OCI-LY3 (cell line): ENCODE results near the gene PRCP.
A peak's percentile ranks its signal among the peaks of the same experiment; 100 is the strongest.

Source experiments
- H2AFZ ChIP-seq: fragments of 200-600, 300-600 bp; shearing (Covaris generic); 2 replicates; pipeline ENCODE4 v1.6.0; 2014; ENCODE audit warnings: antibody characterized with exemption, low read depth, low read length
- H3K27ac ChIP-seq: fragments of 200-600, 300-600 bp; sonication (generic); 2 replicates; pipeline ENCODE4 v1.5.1; 2014; ENCODE audit warnings: mild to moderate bottlenecking, low read length, moderate library complexity, mixed read lengths
- H3K27me3 ChIP-seq: fragments of 200-600, 300-600 bp; sonication (generic); 2 replicates; pipeline ENCODE4 v1.6.1; 2014; ENCODE audit warnings: low read depth, low read length, mixed read lengths
- H3K36me3 ChIP-seq: fragments of 200-600, 300-600 bp; sonication (generic); replicated peaks from 2 replicates; pipeline ENCODE3; 2014; ENCODE audit warnings: low read depth, low read length, mixed read lengths
- H3K4me1 ChIP-seq: fragments of 300-600, 200-600 bp; sonication (generic); 2 replicates; pipeline ENCODE4 v1.6.1; 2014; ENCODE audit warnings: low read length, mixed read lengths
- H3K4me2 ChIP-seq: fragments of 200-600, 300-600 bp; sonication (generic); 2 replicates; pipeline ENCODE4 v1.6.1; 2014; ENCODE audit warnings: low read length, mixed read lengths
- H3K4me3 ChIP-seq: fragments of 300-600, 200-600 bp; sonication (generic); 2 replicates; pipeline ENCODE4 v1.5.1; 2014; ENCODE audit warnings: antibody characterized with exemption, mild to moderate bottlenecking, low read length, moderate library complexity
- H3K79me2 ChIP-seq: fragments of 300-600, 200-600 bp; shearing (Covaris generic); 2 replicates; pipeline ENCODE4 v1.6.1; 2014; ENCODE audit warnings: mild to moderate bottlenecking, low read length, mixed read lengths
- H3K9ac ChIP-seq: fragments of 300-600, 200-600 bp; shearing (Covaris generic); 2 replicates; pipeline ENCODE4 v1.6.0; 2014; ENCODE audit warnings: mild to moderate bottlenecking, low read length, moderate library complexity
- H3K9me3 ChIP-seq: fragments of 200-600, 300-600 bp; shearing (Covaris generic); 2 replicates; pipeline ENCODE4 v1.6.1; 2014; ENCODE audit warnings: low read length, mixed read lengths; ENCODE audit not compliant: insufficient read depth
- H4K20me1 ChIP-seq: fragments of 200-600, 300-600 bp; sonication (generic); 2 replicates; pipeline ENCODE4 v1.6.1; 2016; ENCODE audit warnings: low read length, mixed read lengths; ENCODE audit not compliant: insufficient read depth
- CTCF ChIP-seq: fragments of 200-600, 300-600 bp; sonication (generic); IDR thresholded peaks from 2 replicates; pipeline ENCODE4 v1.5.1; 2014; ENCODE audit warnings: antibody characterized with exemption, low read length, low read depth
- EZH2phosphoT487 ChIP-seq: fragments of 200-600 bp; shearing (Covaris generic); IDR thresholded peaks from 2 replicates; pipeline ENCODE4 v1.6.1; 2018; ENCODE audit warnings: antibody characterized with exemption, mixed run types, low read depth

Gene PRCP

DNA sequence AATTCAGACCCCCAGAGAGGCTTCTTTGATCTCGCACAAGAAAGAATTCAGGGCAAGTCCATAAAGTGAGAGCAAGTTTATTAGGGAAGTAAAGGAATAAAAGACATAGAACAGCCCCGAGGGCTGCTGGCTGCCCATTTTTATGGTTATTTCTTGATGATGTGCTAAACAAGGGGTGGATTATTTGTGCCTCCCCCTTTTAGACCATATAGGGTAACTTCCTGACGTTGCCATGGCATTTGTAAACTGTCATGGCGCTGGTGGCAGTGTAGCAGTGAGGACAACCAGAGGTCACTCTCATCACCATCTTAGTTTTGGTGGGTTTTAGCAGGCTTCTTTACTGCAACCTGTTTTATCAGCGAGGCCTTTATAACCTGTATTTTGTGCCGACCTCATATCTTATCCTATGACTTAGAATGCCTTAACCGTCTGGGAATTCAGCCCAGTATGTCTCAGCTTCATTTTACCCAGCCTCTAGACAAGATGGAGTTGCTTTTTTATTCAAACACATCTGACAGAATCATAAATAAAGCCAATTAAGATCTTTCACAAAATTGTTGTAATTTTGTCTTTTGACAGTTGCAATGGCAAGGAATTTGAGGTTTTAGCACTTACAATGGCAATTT lies 8.9 kb upstream of the PRCP start:
- H3K4me1 ChIP-seq = peaks cover 18% of the 10 kb centered on the region
- peaks cover 10% of the 10 kb centered on the region for H3K9me3 ChIP-seq
- no peak overlapping the region for H3K4me2 ChIP-seq
- H3K4me3 ChIP-seq = no peak overlapping the region
- TF ChIP-seq CTCF = no peak
- TF ChIP-seq EZH2phosphoT487 = no peak
- no peaks in the 10 kb centered on the region for H3K27me3 ChIP-seq
- no peak overlapping the region for H2AFZ ChIP-seq
- H3K9ac ChIP-seq = no peak overlapping the region
- H3K79me2 ChIP-seq = peaks cover 86% of the 10 kb centered on the region
- H3K36me3 ChIP-seq = peaks cover 27% of the 10 kb centered on the region
- H4K20me1 ChIP-seq = no peaks in the 10 kb centered on the region
- H3K27ac ChIP-seq = no peak overlapping the region

GRCh38 chr11:82908311-82908710 lies 8.1 kb upstream of the PRCP start:
- no peak overlapping the region for H3K27ac ChIP-seq
- TF ChIP-seq CTCF (no peak), EZH2phosphoT487 (no peak)
- peaks cover 25% of the 10 kb centered on the region for H3K4me1 ChIP-seq
- H2AFZ ChIP-seq = no peak overlapping the region
- no peaks in the 10 kb centered on the region for H4K20me1 ChIP-seq
- no peak overlapping the region for H3K9ac ChIP-seq
- H3K36me3 ChIP-seq = peaks cover 23% of the 10 kb centered on the region
- H3K4me2 ChIP-seq = no peak overlapping the region
- H3K4me3 ChIP-seq = no peak overlapping the region
- H3K27me3 ChIP-seq = no peaks in the 10 kb centered on the region
- peaks cover 10% of the 10 kb centered on the region for H3K9me3 ChIP-seq
- H3K79me2 ChIP-seq = peaks cover 94% of the 10 kb centered on the region

DNA sequence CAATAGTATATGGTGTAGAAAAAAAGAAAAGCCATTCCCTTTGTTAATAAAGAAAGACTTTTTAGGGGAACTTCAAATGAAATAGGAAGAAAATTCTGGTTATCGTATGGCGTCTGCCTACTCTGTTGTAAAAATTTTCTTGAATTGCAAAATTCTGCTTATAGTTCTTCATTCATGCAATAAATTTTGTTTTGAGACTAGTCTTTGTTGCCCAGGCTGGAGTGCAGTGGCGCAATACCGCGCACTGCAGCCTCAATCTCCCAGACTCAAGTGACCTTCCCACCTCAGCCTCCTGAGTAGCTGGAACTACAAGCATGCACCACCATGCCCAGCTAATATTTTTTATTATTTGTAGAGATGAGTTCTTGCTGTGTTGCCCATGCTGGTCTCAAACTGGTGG lies 7.1 kb upstream of the PRCP start:
- Histone ChIP-seq H4K20me1 (no peaks in the 10 kb centered on the region), H2AFZ (no peak overlapping the region), H3K4me2 (peak overlapping the region; percentile 45; the same call in 1 of the 2 replicates), H3K4me1 (peaks cover 34% of the 10 kb centered on the region), H3K36me3 (peaks cover 15% of the 10 kb centered on the region), H3K27me3 (no peaks in the 10 kb centered on the region), H3K79me2 (peaks cover 95% of the 10 kb centered on the region), H3K9me3 (peaks cover 10% of the 10 kb centered on the region), H3K9ac (no peak overlapping the region), H3K27ac (no peak overlapping the region), H3K4me3 (no peak overlapping the region)
- TF ChIP-seq CTCF (no peak), EZH2phosphoT487 (no peak)

- no peak overlapping the region for H2AFZ ChIP-seq
- H4K20me1 ChIP-seq = no peaks in the 10 kb centered on the region
- peak overlapping the region; percentile 45 for H3K4me2 ChIP-seq
- peaks cover 6% of the 10 kb centered on the region for H3K9me3 ChIP-seq
- H3K27ac ChIP-seq = no peak overlapping the region
- no peaks in the 10 kb centered on the region for H3K27me3 ChIP-seq
- H3K4me1 ChIP-seq = peaks cover 36% of the 10 kb centered on the region
- peak overlapping the region; percentile 10; the same call in 1 of the 2 replicates for H3K4me3 ChIP-seq
- H3K36me3 ChIP-seq = peaks cover 10% of the 10 kb centered on the region
- H3K79me2 ChIP-seq = peaks cover 95% of the 10 kb centered on the region
- H3K9ac ChIP-seq = peak overlapping the region; percentile 24
- TF ChIP-seq EZH2phosphoT487 (no peak), CTCF (no peak)
Observed at GRCh38 chr11:82906931-82907330, 6.7 kb upstream of the PRCP start.
